ENCODE data around the gene BAIAP2L2.

The BAIAP2L2 gene

DNA sequence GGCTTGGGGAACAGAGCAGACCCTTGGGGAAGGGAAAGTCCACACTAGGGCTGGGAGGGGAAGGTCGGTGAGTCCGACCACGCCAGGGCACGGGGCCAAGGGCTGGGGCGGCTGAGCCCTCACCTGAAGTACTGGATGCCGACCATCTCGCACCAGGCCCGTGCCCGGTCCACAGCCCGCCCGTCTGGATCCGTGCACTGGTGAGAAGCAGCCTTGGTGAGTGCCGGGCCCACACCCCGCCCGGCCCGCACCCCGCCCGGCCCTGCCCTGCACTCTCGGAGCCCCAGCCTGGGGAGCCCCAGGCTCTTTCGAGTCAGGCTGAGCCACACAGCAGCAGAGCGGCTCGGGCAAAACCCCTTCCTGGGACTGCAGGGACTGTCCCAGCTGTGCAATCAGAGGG, 1.9 kb upstream of the BAIAP2L2 start:
- TF ChIP-seq, protein P1, sequence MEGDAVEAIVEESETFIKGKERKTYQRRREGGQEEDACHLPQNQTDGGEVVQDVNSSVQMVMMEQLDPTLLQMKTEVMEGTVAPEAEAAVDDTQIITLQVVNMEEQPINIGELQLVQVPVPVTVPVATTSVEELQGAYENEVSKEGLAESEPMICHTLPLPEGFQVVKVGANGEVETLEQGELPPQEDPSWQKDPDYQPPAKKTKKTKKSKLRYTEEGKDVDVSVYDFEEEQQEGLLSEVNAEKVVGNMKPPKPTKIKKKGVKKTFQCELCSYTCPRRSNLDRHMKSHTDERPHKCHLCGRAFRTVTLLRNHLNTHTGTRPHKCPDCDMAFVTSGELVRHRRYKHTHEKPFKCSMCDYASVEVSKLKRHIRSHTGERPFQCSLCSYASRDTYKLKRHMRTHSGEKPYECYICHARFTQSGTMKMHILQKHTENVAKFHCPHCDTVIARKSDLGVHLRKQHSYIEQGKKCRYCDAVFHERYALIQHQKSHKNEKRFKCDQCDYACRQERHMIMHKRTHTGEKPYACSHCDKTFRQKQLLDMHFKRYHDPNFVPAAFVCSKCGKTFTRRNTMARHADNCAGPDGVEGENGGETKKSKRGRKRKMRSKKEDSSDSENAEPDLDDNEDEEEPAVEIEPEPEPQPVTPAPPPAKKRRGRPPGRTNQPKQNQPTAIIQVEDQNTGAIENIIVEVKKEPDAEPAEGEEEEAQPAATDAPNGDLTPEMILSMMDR (IDR thresholded peaks at IDR 0.05; ENCODE audit: insufficient read depth, low read depth, low read length, missing control alignments), result no peak
- no peak overlapping the region for H3K4me3 ChIP-seq (ENCODE audit: low read depth, low read length)
- no peak for DNase-seq (ENCODE audit: low read depth)

DNA sequence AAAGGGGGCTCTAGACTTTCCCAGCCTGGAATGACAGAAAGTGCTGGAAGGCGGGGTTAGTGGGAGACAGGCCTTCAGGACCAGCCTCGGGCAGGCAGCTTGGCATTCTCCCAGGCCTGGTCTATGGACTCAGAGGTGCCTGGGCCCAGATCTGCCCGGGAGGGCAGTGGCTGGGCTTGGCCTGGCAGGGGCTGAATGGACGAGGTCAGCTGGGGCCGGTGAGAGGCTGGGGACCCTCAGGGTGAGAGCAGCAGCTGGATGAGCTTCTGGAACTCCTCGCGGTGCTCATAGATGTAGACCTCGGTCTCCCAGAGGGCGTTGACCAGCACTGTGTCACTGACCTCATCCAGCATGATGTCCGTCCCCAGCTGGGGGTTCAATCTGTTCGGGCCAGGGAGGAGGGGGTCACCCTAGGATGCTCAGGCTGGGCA, 1.5 kb upstream of the BAIAP2L2 start:
- TF ChIP-seq, protein P1 (IDR thresholded peaks at IDR 0.05; ENCODE audit: insufficient read depth, low read depth, low read length, missing control alignments), result no peak
- no peak overlapping the region for H3K4me3 ChIP-seq (ENCODE audit: low read depth, low read length)

DNA sequence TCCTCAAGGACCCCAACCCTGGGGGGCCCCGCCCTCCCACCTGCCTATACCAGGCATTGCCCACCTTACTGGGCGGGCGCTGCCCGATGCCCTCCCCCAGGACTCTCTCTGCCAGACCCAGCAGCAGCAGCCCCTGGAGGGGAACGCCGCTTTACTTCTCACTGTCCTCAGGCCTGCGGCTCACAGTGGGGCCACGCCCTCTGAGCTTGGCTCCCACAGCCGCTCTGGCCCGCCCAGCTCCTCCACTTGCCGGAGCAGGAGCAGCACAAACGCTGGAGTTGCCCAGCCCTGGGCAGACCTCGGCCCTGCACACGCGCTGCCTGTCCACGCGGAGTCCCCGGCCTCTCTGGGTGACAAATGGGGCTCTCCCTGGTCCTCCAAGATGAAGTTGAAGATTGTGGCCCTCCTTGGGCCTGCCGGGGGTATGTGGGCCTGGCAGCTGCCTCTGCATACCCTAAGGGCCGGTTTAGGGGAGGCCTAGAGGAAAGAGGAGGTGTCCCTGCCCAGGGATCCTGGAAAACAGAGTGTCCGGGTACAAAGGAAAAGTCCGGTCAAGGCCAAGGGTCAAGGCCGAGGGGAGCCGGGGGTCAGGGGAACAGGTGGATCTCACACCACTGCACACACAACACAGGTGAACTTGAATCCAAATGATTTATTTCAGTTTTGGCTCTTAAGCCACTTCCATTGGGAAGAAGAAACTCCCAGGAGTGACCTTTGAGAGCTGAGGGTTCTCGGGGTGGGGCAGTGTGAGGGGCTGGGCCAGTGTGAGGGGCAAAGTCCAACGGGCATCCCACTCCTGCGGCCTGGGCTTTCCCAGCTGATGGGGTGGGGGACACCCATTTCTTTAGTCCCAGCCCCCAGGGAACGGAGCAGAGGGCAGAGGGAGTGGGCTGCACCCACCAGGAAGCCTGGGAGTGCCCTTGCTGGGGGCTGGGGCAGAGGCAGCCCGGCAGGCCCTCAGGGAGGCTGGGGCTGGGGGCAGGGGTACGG, 674 bp upstream of the BAIAP2L2 start:
- DNase-seq (ENCODE audit: low read depth), result no peak
- no peak overlapping the region for H3K4me3 ChIP-seq (ENCODE audit: low read depth, low read length)
- TF ChIP-seq, protein P1 (IDR thresholded peaks at IDR 0.05; ENCODE audit: insufficient read depth, low read depth, low read length, missing control alignments), result no peak

More for the DNA sequence above, 1.5 kb upstream of the BAIAP2L2 start:
- DNase-seq (ENCODE audit: low read depth), result no peak

DNA sequence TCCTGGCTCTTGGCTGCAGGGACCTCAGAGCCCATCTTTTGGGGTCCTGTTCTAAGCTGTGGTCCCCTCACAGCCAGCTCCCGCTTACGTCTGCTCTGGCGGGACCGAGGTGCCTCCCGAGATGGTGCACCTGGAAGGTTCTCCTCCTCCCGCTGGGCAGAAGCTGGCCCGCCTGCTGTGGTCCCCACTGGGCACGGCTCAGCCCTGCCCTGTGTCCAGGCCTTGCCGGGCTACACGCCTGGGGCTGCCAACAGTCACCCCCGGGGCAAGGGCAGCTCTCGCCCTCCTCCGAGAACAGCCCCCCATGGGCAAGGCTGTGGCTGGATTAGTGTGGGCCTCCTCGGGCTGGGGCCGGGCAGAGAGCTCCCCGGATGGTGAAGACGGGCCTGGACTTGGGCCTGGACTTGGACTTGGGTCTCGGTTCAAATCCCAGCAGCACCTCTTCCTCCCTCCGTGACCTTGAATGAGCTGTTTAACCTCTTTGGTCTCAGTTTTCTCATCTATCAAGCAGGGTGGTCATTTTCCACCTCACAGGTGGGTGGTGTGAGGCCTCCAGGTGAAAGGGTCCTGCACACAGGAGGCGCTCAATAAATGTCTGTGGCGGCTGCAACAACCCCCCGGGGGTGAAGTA, 998 bp downstream of the BAIAP2L2 start:
- DNase-seq (ENCODE audit: low read depth), result no peak
- H3K4me3 ChIP-seq (ENCODE audit: low read depth, low read length), result no peak overlapping the region
- TF ChIP-seq, protein P1 (IDR thresholded peaks at IDR 0.05; ENCODE audit: insufficient read depth, low read depth, low read length, missing control alignments), result no peak

DNA sequence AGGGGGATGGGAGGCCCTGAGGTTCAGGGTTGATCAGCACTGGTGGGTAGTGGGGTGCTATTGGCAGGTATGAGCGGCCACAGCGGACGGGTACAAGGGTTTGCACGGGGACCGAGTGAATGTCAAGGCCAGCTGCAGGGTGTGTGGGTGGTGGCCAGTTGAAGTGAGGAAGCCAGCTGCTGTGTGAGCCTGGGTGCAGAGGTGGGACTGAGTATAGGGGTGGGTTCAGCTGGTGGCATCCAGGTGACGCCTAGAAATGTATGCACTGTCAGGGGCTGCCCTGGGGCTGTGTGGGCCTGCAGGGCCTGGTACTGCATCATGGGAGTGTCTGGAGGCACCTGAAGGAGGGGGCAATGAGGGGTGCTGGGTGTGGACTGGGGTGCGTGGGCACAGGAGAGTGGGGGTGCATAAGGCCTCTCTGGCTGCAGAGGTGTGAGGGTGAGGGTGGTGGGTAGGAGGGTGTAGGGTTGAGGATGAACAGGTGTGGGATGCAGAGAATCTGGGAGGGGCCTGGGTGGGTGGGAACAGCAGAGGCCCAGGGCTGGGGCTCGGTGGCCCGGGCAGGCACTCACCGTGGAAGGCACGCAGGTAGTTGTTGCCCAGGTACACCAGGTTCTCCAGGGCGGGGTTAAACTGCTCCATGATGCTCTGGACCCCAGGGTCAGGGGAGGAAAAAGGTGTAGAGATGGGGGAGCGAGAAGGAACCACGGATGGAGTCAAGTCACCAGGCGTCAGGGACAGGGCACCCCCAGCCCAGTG, 1.7 kb downstream of the BAIAP2L2 start:
- TF ChIP-seq, protein P1 (IDR thresholded peaks at IDR 0.05; ENCODE audit: insufficient read depth, low read depth, low read length, missing control alignments), result no peak
- no peak for DNase-seq (ENCODE audit: low read depth)
- no peak overlapping the region for H3K4me3 ChIP-seq (ENCODE audit: low read depth, low read length)

DNA sequence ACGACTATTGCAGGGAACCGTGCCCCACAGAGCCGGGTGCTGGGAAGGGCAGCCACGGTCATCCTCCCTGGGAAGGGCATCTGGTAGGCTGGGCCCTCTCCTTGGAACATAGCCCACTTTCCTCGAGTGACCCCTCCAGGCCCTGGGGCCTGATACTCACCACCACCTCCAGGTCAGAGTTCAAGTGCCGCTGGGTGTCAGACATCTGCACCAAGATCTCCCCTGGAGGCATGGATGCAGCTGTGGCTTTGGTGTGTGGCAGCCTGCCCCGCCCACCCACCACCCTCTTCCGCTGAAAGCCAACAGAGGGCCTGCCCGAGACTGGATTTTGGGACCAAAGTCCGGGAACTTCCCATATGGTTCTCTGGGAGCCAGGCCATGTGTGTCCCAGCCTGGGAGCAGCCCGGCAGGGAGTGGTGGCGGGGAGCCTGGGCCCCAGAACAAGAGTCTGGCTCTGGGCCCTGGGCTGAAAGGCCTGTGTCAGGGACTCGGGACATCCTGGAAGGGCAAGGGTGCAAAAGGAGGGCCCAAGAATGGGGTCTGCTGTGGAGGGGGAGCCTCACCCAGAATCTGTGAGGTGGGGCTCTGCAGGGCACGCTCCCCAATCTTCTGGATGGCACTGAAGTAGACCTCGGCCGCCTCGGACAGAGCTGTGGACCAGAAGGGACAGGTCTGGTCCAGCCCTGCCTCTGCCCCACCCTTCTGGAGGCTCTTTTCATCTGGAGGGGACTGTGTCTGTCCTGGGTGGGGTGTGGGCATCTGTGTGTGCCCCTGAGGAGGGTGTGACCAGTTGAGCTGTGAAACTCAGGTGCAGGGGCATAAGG, 2.6 kb downstream of the BAIAP2L2 start:
- DNase-seq (ENCODE audit: low read depth), result no peak
- TF ChIP-seq, protein P1 (IDR thresholded peaks at IDR 0.05; ENCODE audit: insufficient read depth, low read depth, low read length, missing control alignments), result no peak
- no peak overlapping the region for H3K4me3 ChIP-seq (ENCODE audit: low read depth, low read length)
